Liver (tissue), 9 donors: Measurements from ENCODE around the gene CADM2. TPM values are rescaled to one million over a fixed set of nuclear protein-coding genes. Genes with fewer than 3 reads are reported as not detected.

ENCODE experiments used
- DNase-seq: peaks from one replicate; pipeline ENCODE4 v3.0.0-alpha.2; 2017; ENCODE audit warnings: low spot score
- H3K27ac ChIP-seq, 2 donors: one replicate each; pipeline ENCODE4 v1.7.0; 2013; ENCODE audit warnings: inconsistent platforms in 2 of 2, low read length in 2 of 2, control low read depth in 1 of 2, low read depth in 1 of 2, mild to moderate bottlenecking in 1 of 2
- H3K27me3 ChIP-seq, 4 donors: one replicate each; pipeline versions ENCODE4 v1.6.1 to v1.7.0; 2013; ENCODE audit warnings: low read length in 3 of 4, inconsistent platforms in 1 of 4, mild to moderate bottlenecking in 1 of 4, moderate library complexity in 1 of 4; ENCODE audit not compliant: control insufficient read depth in 4 of 4, insufficient read depth in 4 of 4
- H3K36me3 ChIP-seq, 4 donors: one replicate each; pipeline versions ENCODE4 v1.6.1 to v1.7.0; 2013; ENCODE audit warnings: low read length in 3 of 4, mild to moderate bottlenecking in 3 of 4, low read depth in 1 of 4, moderate library complexity in 1 of 4; ENCODE audit not compliant: control insufficient read depth in 4 of 4, insufficient read depth in 3 of 4
- H3K4me1 ChIP-seq, 4 donors: one replicate each; pipeline versions ENCODE4 v1.6.1 to v1.7.0; 2013; ENCODE audit warnings: low read length in 3 of 4, mild to moderate bottlenecking in 3 of 4, moderate library complexity in 1 of 4; ENCODE audit not compliant: control insufficient read depth in 4 of 4, insufficient read depth in 4 of 4
- H3K4me3 ChIP-seq, 3 donors: one replicate each; pipeline versions ENCODE4 v1.6.1 to v1.7.0; 2013; ENCODE audit warnings: low read length in 3 of 3, control low read depth in 1 of 3, low read depth in 1 of 3, mild to moderate bottlenecking in 1 of 3
- H3K9ac ChIP-seq, 2 donors: one replicate each; pipeline ENCODE4 v1.7.0; 2013; ENCODE audit warnings: low read length in 2 of 2, mild to moderate bottlenecking in 2 of 2, moderate library complexity in 2 of 2, control low read depth in 1 of 2, low read depth in 1 of 2
- H3K9me3 ChIP-seq, 4 donors: one replicate each; pipeline versions ENCODE4 v1.6.1 to v1.7.0; 2013; ENCODE audit warnings: low read length in 3 of 4; ENCODE audit not compliant: control insufficient read depth in 4 of 4
- ATF3 ChIP-seq: IDR thresholded peaks from 2 replicates; pipeline ENCODE4 v1.6.1; 2016; ENCODE audit warnings: antibody characterized with exemption
- CTCF ChIP-seq: fragments of 150-350 bp; IDR thresholded peaks from 2 replicates; pipeline ENCODE4 v1.5.1; 2017; ENCODE audit warnings: improper control_type of control experiment, low read depth, low read length; ENCODE audit not compliant: missing input control
- EGR1 ChIP-seq, 2 donors: IDR thresholded peaks; 2 replicates each; pipeline ENCODE4 v1.6.1; 2016 to 2018; ENCODE audit warnings: antibody characterized with exemption in 2 of 2, low read depth in 2 of 2
- FOXA1 ChIP-seq: IDR thresholded peaks from 2 replicates; pipeline ENCODE4 v1.6.1; 2016; ENCODE audit warnings: antibody characterized with exemption
- FOXA2 ChIP-seq: IDR thresholded peaks from 2 replicates; pipeline ENCODE4 v1.6.1; 2016; ENCODE audit warnings: antibody characterized with exemption
- GABPA ChIP-seq, 2 donors: IDR thresholded peaks in 1 of 2; conservative IDR thresholded peaks in 1 of 2; 2 replicates each; pipeline ENCODE4 v1.6.1; 2016; ENCODE audit warnings: antibody characterized with exemption in 2 of 2, mild to moderate bottlenecking in 1 of 2, moderate library complexity in 1 of 2
- HNF4A ChIP-seq, 2 donors: conservative IDR thresholded peaks; 2 replicates each; pipeline ENCODE4 v1.6.1; 2016; ENCODE audit warnings: antibody characterized with exemption in 2 of 2, mild to moderate bottlenecking in 2 of 2
- HNF4G ChIP-seq: IDR thresholded peaks from 2 replicates; pipeline ENCODE4 v1.6.1; 2016; ENCODE audit warnings: antibody characterized with exemption
- JUND ChIP-seq, 2 donors: IDR thresholded peaks; 2 replicates each; pipeline ENCODE4 v1.6.1; 2016; ENCODE audit warnings: antibody characterized with exemption in 2 of 2
- MAX ChIP-seq: IDR thresholded peaks from 2 replicates; pipeline ENCODE4 v1.6.1; 2016; ENCODE audit warnings: antibody characterized with exemption
- NR2F2 ChIP-seq: IDR thresholded peaks from 2 replicates; pipeline ENCODE4 v1.6.1; 2016; ENCODE audit warnings: antibody characterized with exemption
- RAD21 ChIP-seq, 2 donors: IDR thresholded peaks; 2 replicates each; pipeline ENCODE4 v1.6.1; 2016; ENCODE audit warnings: antibody characterized with exemption in 2 of 2, mild to moderate bottlenecking in 2 of 2
- REST ChIP-seq: IDR thresholded peaks from 2 replicates; pipeline ENCODE4 v1.6.1; 2016; ENCODE audit warnings: antibody characterized with exemption, mild to moderate bottlenecking
- RXRA ChIP-seq, 2 donors: IDR thresholded peaks; 2 replicates each; pipeline ENCODE4 v1.6.1; 2017 to 2018; ENCODE audit warnings: antibody characterized with exemption in 2 of 2, mild to moderate bottlenecking in 1 of 2
- SP1 ChIP-seq: IDR thresholded peaks from 2 replicates; pipeline ENCODE4 v1.6.1; 2018; ENCODE audit warnings: antibody characterized with exemption, mild to moderate bottlenecking
- TAF1 ChIP-seq: conservative IDR thresholded peaks from 2 replicates; pipeline ENCODE4 v1.6.1; 2016; ENCODE audit warnings: antibody characterized with exemption, mild to moderate bottlenecking
- YY1 ChIP-seq: IDR thresholded peaks from 2 replicates; pipeline ENCODE4 v1.6.1; 2016; ENCODE audit warnings: antibody characterized with exemption, mild to moderate bottlenecking
- ZBTB33 ChIP-seq: IDR thresholded peaks from 2 replicates; pipeline ENCODE4 v1.6.1; 2016; ENCODE audit warnings: antibody characterized with exemption
- WGBS: extraction: QIAGEN DNeasy Blood & Tissue Kit; methylation state at CpG from one replicate; pipeline ENCODE4 v1.1.7; 2013; 5-methylcytosine and 5-hydroxymethylcytosine counted together
- polyA plus RNA-seq, 2 donors: library from polyadenylated mRNA; stranded (reverse) in 1 of 2; unstranded in 1 of 2; fragments of 200-250 nt in 1 of 2; fragments of >200 nt in 1 of 2; fragmentation: Nextera tagmentation in 1 of 2; extraction: Ambion mirVana in 1 of 2; gene quantifications; one replicate each; pipeline versions ENCODE4 v1.2.1 to v1.2.3, GENCODE V29; 2013 to 2015
- total RNA-seq, 2 donors: library from RNA; depleted of rRNA; stranded (reverse); fragments of >200 nt; gene quantifications; one replicate each; pipeline ENCODE4 v1.2.3, GENCODE V29; 2014
- donor health status: healthy.
- donor health status: healthy.
- donor health status: healthy.
- donor health status: healthy.
- donor health status: healthy.

The CADM2 gene
- total and polyA plus RNA-seq, 4 donors, result 0.35 to 0.92 (median 0.51) TPM

GRCh38 chr3:85255949-85256348 lies 297.2 kb downstream of the CADM2 start:
- Histone ChIP-seq H3K36me3 (no peaks in the 10 kb centered on the region), H3K27me3 (peaks cover 0 to 7% (median 0%) of the 10 kb centered on the region in 4 donors), H3K4me1 (no peaks in the 10 kb centered on the region), H3K4me3 (no peak overlapping the region), H3K9me3 (no peaks in the 10 kb centered on the region), H3K27ac (no peak overlapping the region), H3K9ac (no peak overlapping the region)
- WGBS, result 36% methylated on average over 4 of the region's 4 CpGs
- no peak for DNase-seq
- TF ChIP-seq RAD21 (IDR thresholded peaks at IDR 0.05) (no peak), HNF4G (no peak), GABPA (IDR thresholded peaks at IDR 0.05 in 1 of 2, conservative IDR thresholded peaks at IDR 0.05 in 1 of 2) (no peak), EGR1 (IDR thresholded peaks at IDR 0.05; ENCODE audit: low read depth in 2 of 2) (no peak), ATF3 (no peak), RXRA (IDR thresholded peaks at IDR 0.05) (no peak), MAX (no peak), FOXA1 (no peak), ZBTB33 (no peak), CTCF (no peak), JUND (IDR thresholded peaks at IDR 0.05) (no peak), TAF1 (no peak), FOXA2 (no peak), SP1 (no peak), REST (no peak), NR2F2 (no peak), HNF4A (conservative IDR thresholded peaks at IDR 0.05) (no peak), YY1 (no peak)
